MM.1S (cell line): ENCODE results near the gene PABPC3.

ENCODE experiments used
- DNase-seq: peaks from one replicate; pipeline ENCODE4 v3.0.0-alpha.2; 2015
- H2AFZ ChIP-seq: fragments of 300-600 bp; sonication (generic); 2 replicates; pipeline ENCODE4 v1.6.0; 2016; ENCODE audit warnings: antibody characterized with exemption, low read length
- H3F3A ChIP-seq: fragments of 300-600 bp; sonication (generic); 2 replicates; pipeline ENCODE4 v1.6.1; 2016; ENCODE audit warnings: mild to moderate bottlenecking, antibody characterized with exemption, low read length, moderate library complexity, mixed read lengths; ENCODE audit not compliant: insufficient read depth
- H3K27ac ChIP-seq: fragments of 300-600 bp; sonication (generic); 2 replicates; pipeline ENCODE4 v1.5.1; 2016; ENCODE audit warnings: mild to moderate bottlenecking, low read length
- H3K27me3 ChIP-seq: fragments of 300-600 bp; sonication (generic); replicated peaks from 2 replicates; pipeline ENCODE4 v1.6.0; 2016; ENCODE audit warnings: low read length; ENCODE audit not compliant: insufficient read depth
- H3K36me3 ChIP-seq: fragments of 300-600 bp; sonication (generic); replicated peaks from 2 replicates; pipeline ENCODE4 v1.6.1; 2016; ENCODE audit warnings: mild to moderate bottlenecking, low read length, mixed read lengths; ENCODE audit not compliant: insufficient read depth
- H3K4me1 ChIP-seq: fragments of 300-600 bp; sonication (generic); 2 replicates; pipeline ENCODE4 v1.6.1; 2016; ENCODE audit warnings: low read length, mixed read lengths
- H3K4me2 ChIP-seq: fragments of 300-600 bp; sonication (generic); 2 replicates; pipeline ENCODE4 v1.6.0; 2016; ENCODE audit warnings: low read depth, low read length
- H3K4me3 ChIP-seq: fragments of 300-600 bp; sonication (generic); 2 replicates; pipeline ENCODE4 v1.5.1; 2016; ENCODE audit warnings: low read length, mixed read lengths
- H3K79me2 ChIP-seq: fragments of 300-600 bp; sonication (generic); 2 replicates; pipeline ENCODE4 v1.6.1; 2016; ENCODE audit warnings: mixed run types, low read length, mixed read lengths
- H3K9ac ChIP-seq: fragments of 300-600 bp; sonication (generic); 2 replicates; pipeline ENCODE4 v1.6.1; 2016; ENCODE audit warnings: low read length, mixed read lengths
- H3K9me2 ChIP-seq: fragments of 300-600 bp; sonication (generic); replicated peaks from 2 replicates; pipeline ENCODE4 v1.6.1; 2016; ENCODE audit warnings: mild to moderate bottlenecking, low read length, mixed read lengths; ENCODE audit not compliant: insufficient read depth
- H3K9me3 ChIP-seq: fragments of 300-600 bp; sonication (generic); replicated peaks from 2 replicates; pipeline ENCODE4 v1.6.1; 2016; ENCODE audit warnings: mild to moderate bottlenecking, low read length, mixed read lengths; ENCODE audit not compliant: insufficient read depth
- H4K20me1 ChIP-seq: fragments of 300-600 bp; sonication (generic); 2 replicates; pipeline ENCODE4 v1.6.1; 2016; ENCODE audit warnings: mild to moderate bottlenecking, low read length, moderate library complexity, mixed read lengths; ENCODE audit not compliant: insufficient read depth
- CTCF ChIP-seq: fragments of 300-600 bp; sonication (generic); IDR thresholded peaks from 2 replicates; pipeline ENCODE4 v1.5.1; 2016; ENCODE audit warnings: antibody characterized with exemption, low read length, mixed read lengths
- EZH2 ChIP-seq: fragments of 300-600 bp; sonication (generic); optimal IDR thresholded peaks from 2 replicates; pipeline ENCODE3; 2017; ENCODE audit warnings: low read depth, mild to moderate bottlenecking, antibody characterized with exemption, low read length, mixed read lengths
- EZH2phosphoT487 ChIP-seq: fragments of 300-600 bp; sonication (generic); IDR thresholded peaks from 2 replicates; pipeline ENCODE4 v1.6.1; 2018; ENCODE audit warnings: antibody characterized with exemption, low read length

PABPC3 gene

GRCh38 chr13:25095851-25096453, at the start of gene PABPC3:
Gene PABPC3 (plus strand): TSS chr13:25096136. CDS start chr13:25096199, 63 bp downstream.
- Histone ChIP-seq H3K9me2 (no peaks in the 10 kb centered on the region), H4K20me1 (no peaks in the 10 kb centered on the region), H3K4me3 (no peak within 1 kb of the TSS), H3K4me1 (no peaks in the 10 kb centered on the region), H3K9me3 (no peaks in the 10 kb centered on the region), H3K27ac (no peak within 1 kb of the TSS), H3K27me3 (no peaks in the 10 kb centered on the region), H3F3A (no peaks in the 10 kb centered on the region), H3K36me3 (no peaks in the 10 kb centered on the region), H2AFZ (no peak within 1 kb of the TSS), H3K79me2 (no peaks in the 10 kb centered on the region), H3K4me2 (no peak within 1 kb of the TSS), H3K9ac (no peak within 1 kb of the TSS)
- DNase-seq = no peak
- TF ChIP-seq CTCF (no peak), EZH2 (no peak), EZH2phosphoT487 (no peak)

GRCh38 chr13:25046274-25046984, 49.5 kb upstream of the PABPC3 start:
- no peak for DNase-seq
- Histone ChIP-seq H3K4me2 (peak overlapping the region; percentile 54; the same call in 1 of the 2 replicates), H2AFZ (no peak overlapping the region)

GRCh38 chr13:25046985-25047511, 48.9 kb upstream of the PABPC3 start:
- Histone ChIP-seq H3K27me3 (no peaks in the 10 kb centered on the region; the same call in 1 of the 2 replicates), H4K20me1 (no peaks in the 10 kb centered on the region), H3K4me1 (no peaks in the 10 kb centered on the region), H3K79me2 (no peaks in the 10 kb centered on the region), H3K9me2 (no peaks in the 10 kb centered on the region), H3K4me3 (peak overlapping the region; percentile 20; the same call in 1 of the 2 replicates), H3K9ac (no peak overlapping the region), H3K4me2 (peak overlapping the region; percentile 54; the same call in 1 of the 2 replicates), H3K27ac (no peak overlapping the region), H3F3A (no peaks in the 10 kb centered on the region), H3K36me3 (no peaks in the 10 kb centered on the region), H2AFZ (no peak overlapping the region), H3K9me3 (no peaks in the 10 kb centered on the region)
- no peak for TF ChIP-seq CTCF
- no peak for TF ChIP-seq EZH2phosphoT487
- TF ChIP-seq EZH2 = no peak
- DNase-seq = no peak

More at GRCh38 chr13:25046274-25046984, 49.5 kb upstream of the PABPC3 start:
- no peak overlapping the region for H3K27ac ChIP-seq
- no peaks in the 10 kb centered on the region for H3F3A ChIP-seq
- no peak for TF ChIP-seq EZH2
- TF ChIP-seq EZH2phosphoT487 = no peak
- no peak for TF ChIP-seq CTCF
- no peak overlapping the region for H3K9ac ChIP-seq
- no peaks in the 10 kb centered on the region for H3K4me1 ChIP-seq
- no peaks in the 10 kb centered on the region for H4K20me1 ChIP-seq
- no peaks in the 10 kb centered on the region for H3K9me2 ChIP-seq
- H3K9me3 ChIP-seq = no peaks in the 10 kb centered on the region
- H3K79me2 ChIP-seq = no peaks in the 10 kb centered on the region
- no peaks in the 10 kb centered on the region for H3K36me3 ChIP-seq
- H3K27me3 ChIP-seq = no peaks in the 10 kb centered on the region; the same call in 1 of the 2 replicates
- H3K4me3 ChIP-seq = no peak overlapping the region
